NCI-H2227 (cell line): ENCODE measurements around the gene IGSF23.

ENCODE experiments used
- DNase-seq: peaks from one replicate; lab custom pipeline; 2025; ENCODE audit not compliant: unreplicated experiment; lab: John Stamatoyannopoulos, UW

The IGSF23 gene

DNA sequence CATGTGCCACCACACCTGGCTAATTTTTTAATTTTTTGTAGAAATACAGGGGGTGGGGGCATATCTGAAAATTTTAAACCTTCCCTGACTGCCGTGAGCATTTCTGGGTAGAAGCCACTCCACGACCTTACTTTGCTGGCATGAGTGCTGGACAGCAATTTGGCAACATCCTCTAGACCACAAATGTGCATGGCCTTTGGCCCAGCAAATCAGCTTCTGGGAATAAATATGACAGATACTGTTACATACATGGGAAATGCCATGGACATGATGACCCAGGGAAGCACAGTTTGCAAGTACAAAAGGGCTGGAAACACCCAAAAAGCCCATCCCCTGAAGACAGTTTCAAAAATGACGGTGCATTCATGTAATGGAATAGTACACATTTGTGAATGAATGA, 27.2 kb downstream of the IGSF23 start:
- DNase-seq = no peak

DNA sequence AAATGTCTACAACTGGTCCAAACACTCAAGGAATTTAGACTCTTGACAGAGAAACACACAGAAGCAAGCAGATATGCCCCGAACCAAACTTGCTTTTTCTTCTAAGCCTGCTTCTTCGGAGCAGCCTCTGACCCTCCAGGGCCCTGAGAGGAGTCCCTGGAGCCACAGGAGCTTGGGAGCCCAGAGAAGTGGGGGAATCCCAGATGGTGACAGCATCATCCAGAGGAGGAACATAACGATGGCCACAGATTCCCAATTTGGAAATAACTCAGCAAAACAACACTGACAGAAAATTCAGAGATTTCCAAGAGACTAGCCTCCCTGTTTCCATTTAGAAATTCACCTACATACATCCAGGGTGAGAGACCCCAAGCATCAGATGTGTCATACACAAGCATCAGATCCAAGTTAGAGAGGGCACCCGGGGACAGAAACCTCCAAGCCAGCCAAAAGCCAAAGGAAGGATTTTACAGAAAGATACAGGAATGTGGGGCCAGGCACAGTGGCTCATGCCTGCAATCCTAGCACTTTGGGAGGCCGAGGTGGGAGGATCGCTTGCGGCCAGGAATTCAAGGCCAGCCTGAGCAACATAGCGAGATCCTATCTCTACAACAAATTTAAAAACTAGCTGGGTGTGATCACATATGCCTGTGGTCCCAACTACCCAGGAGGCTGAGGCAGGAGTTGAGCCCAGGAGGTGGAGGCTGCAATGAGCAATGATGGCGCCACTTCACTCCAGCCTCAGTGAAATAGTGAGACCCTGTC, 28.3 kb downstream of the IGSF23 start:
- DNase-seq = no peak

DNA sequence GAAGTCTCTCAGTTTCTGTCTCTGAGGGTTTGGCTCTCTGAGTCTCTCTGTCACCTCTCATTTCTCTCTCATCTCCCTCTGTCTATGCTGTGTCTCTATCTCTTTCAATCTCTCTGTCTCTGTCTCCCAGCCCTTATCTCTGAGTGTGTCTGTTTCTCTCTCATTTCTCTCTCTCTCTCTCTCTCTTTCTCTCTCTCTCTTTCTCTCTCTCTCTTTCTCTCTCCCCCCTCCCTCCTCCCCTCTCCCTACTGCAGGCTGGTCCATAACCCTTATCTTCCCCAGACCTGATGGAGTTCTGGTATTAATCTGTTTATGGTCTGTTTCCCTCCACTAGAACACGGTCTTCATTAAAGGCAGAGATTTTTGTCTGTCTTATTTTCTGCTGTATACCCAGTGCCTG, 29.0 kb downstream of the IGSF23 start:
- no peak for DNase-seq

DNA sequence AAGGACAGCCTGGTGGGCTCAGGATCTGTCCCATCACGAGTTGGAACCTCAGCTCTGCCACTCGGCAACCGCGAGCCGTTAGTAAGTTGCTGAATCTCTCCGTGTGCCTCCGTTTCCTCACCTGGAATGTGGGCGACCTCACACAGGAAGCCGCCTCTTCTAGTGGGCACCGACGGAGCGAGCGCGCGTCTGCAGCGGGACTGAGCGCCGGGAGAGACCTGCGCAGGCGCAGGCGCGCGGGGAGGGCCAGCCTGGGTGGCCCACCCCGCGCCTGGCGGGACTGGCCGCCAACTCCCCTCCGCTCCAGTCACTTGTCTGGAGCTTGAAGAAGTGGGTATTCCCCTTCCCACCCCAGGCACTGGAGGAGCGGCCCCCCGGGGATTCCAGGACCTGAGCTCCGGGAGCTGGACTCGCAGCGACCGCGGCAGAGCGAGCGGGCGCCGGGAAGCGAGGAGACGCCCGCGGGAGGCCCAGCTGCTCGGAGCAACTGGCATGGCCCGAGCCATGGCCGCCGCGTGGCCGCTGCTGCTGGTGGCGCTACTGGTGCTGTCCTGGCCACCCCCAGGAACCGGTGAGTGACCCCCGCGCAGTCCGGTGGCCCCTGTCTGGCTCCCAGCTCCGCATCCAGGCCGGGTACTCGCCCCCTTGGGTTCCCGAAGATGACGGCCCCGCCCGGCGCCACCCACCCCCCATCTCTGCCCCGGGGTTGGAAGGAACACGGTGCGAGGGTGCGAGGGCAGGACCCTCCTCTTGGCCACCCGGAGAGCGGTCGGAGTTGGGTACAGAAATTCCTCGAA, 30.4 kb downstream of the IGSF23 start, which contains the start of gene PVR:
PVR (plus strand) TSS at position 306 of the 797 bp plus-strand sequence; CDS start at position 493, 187 bp downstream.
- peak; percentile 74 for DNase-seq

DNA sequence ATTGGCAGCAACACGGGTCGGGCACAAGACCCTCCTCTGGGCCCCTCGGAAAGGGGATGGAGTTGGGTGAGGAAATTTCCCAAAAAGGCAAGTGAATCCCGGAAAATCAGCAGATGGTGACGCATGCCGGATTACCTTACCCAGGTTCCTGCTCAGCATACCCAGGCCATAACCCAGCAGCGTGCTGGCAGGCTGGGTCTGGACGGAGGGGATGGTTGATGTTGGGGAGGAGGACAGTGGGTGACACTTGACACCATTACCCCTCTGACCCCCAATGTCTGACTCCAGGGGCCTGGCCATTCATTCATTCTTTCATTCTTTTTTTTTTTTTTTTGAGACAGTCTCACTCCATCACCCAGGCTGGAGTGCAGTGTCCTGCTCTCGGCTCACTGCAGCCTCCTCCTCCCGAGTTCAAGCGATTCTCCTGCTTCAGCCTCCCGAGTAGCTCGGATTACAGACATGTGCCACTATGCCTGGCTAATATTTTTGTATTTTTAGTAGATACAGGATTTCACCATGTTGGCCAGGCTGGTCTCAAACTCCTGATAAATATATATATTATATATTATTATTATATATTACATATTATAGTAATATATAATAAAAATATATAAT, 31.1 kb downstream of the IGSF23 start:
- peak; percentile 24 for DNase-seq

DNA sequence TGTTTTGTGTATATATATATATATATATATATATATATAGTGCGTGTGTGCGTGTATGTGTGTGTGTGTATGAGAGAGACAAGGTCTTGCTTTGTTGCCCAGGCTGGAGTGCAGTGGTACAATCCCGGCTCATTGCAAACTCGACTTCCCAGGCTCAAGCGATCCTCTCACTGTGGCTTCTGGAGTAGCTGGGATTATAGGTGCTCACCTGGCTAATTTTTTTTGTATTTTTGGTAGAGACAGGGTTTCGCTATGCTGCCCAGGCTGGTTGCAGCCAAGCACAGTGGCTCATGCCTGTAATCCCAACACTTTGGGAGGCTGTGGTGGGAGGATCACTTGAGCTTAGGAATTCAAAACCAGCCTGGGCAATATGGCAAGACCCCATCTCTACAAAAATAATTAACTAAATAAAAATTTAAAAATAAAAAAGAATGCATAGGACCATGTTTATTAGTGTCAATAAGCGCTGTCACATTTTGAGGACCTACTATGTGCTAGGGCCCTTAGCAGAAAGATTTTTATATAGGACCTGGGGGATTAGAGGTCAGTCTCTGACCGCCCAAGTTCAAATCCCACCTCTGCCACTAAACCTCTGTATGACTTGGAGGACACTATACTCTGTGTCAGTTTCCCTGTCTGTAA, 32.2 kb downstream of the IGSF23 start:
- no peak for DNase-seq

DNA sequence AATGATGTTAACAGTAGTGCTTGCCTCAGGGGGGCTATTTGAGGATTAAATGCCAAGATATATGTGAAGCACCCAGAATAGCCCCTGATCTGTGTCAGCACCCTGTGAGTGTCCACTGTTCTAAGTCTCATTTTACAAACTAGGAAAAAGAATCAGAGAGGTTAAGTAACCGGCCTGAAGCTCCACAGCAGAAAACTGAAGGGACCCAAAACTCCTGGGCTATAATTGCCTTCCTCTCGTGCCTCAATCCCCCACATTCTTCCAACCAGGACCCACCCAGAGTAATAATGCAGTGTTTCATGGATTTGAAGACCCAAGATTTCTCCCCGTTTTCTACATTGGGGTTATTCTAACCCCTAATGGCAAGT, 32.7 kb downstream of the IGSF23 start:
- no peak for DNase-seq

DNA sequence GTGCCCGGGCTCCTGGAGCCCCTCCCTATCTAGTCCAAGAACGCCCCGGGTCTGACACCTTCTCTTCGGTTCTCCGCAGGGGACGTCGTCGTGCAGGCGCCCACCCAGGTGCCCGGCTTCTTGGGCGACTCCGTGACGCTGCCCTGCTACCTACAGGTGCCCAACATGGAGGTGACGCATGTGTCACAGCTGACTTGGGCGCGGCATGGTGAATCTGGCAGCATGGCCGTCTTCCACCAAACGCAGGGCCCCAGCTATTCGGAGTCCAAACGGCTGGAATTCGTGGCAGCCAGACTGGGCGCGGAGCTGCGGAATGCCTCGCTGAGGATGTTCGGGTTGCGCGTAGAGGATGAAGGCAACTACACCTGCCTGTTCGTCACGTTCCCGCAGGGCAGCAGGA, 33.8 kb downstream of the IGSF23 start:
- no peak for DNase-seq

DNA sequence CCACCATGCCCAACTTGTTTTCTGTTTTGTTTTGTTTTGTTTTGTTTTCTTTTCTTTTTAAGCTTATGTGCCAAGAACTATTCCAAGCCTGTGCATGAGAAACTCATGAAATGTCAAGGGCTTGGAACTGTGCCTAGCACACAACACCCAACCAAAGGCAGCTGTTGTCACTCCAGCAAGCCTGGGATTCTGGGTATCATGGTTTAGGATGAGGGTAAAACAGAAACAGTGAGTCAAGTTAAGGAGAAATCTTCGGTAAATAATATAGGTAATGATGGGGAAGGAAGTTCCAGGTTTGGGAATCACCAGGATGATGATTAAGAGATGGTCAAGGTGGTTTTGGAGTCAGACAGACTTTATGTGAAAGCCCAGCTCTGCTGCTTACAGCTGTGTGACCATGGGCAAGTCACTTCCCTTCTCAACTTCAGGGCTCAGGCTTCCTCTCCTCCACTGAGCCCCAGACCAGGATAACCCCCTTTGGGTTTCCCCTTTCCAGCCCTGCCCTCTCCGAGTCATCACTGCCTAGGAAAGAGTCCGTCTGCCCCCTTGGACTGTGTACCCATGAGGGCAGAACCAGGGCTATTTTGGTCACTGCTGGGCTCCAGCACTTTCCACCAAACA, 35.4 kb downstream of the IGSF23 start:
- DNase-seq = no peak

DNA sequence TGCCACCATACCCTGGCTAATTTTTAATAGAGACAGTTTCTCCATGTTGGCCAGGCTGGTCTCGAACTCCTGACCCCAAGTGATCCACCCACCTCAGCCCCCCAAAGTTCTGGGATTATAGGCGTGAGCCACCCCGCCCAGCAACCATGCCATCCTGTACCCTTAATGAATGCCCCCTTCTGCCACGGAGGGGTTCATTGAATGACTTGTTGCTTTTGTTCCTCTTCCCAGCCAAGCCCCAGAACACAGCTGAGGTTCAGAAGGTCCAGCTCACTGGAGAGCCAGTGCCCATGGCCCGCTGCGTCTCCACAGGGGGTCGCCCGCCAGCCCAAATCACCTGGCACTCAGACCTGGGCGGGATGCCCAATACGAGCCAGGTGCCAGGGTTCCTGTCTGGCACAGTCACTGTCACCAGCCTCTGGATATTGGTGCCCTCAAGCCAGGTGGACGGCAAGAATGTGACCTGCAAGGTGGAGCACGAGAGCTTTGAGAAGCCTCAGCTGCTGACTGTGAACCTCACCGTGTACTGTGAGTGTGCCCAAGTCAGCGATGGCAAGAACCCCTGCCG, 36.3 kb downstream of the IGSF23 start:
- DNase-seq = no peak

DNA sequence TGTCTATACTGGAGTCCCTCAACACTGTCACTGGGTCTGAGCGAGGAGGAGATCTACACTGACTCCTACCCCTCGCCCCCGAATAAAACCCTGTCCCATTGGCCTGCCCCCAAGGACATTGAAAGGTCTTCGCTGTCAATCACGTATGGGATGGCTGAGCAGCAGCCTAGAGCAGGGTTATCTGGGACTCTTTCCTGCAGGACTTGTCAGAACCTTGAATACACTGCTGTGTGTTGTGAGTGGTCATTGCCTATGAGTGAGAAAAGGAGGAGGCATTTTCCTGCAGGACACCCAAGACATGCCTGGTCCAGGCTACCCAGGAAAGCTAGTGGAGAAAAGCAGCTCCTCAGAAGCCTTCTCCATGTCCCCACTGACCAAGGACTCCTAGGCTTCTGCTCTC, 40.0 kb downstream of the IGSF23 start:
- no peak for DNase-seq

DNA sequence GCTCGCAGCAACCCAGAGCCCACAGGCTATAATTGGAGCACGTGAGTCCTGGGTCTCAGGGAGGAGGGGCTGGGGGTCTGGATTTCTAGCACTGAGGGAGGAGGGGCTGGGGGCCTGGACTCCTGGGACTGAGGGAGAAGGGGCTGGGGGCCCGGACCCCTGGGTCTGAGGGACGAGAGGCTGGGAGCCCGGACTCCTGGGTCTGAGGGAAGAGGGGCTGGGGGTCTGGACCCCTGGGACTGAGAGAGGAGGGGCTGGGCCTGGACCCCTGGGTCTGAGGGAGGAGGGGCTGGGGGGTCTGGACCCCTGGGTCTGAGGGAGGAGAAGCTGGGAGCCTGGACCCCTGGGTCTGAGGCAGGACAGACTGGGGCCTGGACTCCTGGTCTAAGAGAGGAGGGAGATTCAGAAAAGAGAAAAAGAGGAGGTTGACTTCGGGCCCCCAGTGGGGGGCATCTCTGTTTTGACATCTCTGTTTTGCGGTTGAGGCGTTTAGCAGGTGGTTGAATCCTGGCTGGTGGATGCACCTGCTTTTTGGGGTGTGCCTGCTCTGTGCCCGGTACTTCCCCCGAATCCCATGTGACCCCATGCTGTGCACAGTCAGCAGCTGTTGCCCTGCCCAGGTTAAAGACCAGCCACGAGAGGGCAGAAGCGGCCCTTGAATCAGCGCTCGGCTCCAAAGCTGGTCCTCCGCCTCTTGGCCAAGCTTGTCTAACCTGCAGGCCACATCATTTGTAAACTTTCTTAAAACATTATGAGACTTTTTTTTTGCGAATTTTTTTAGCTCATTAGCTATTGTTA, 40.8 kb downstream of the IGSF23 start:
- peak; percentile 9 for DNase-seq

DNA sequence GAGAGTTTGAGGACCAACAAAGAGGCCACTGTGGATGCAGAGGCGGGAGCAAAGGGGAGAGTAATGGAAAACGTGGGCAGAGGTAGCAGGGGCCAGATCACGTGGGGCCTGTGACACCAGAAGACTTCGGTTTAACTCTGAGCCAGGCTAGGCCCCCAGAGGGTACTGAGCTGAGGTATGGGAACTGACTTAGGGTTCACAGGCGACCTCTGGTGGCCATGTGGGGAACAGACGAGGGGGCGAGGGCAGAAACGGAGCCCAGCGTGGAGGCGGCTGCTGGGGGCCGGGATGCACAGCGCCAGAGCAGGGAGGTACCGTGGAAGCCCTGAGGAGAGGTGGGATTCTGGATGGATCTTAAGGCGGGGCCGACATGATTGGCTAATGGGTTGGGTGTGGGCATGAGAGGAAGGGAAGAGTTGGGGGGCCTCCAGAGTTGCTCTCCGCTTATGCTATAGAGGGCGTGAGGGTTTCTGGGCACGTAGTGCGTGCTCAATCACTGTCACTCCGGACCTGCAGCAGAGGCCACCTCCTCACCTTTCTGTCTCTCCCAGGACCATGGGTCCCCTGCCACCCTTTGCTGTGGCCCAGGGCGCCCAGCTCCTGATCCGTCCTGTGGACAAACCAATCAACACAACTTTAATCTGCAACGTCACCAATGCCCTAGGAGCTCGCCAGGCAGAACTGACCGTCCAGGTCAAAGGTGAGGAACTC, 44.0 kb downstream of the IGSF23 start:
- DNase-seq = peak; percentile 55

DNA sequence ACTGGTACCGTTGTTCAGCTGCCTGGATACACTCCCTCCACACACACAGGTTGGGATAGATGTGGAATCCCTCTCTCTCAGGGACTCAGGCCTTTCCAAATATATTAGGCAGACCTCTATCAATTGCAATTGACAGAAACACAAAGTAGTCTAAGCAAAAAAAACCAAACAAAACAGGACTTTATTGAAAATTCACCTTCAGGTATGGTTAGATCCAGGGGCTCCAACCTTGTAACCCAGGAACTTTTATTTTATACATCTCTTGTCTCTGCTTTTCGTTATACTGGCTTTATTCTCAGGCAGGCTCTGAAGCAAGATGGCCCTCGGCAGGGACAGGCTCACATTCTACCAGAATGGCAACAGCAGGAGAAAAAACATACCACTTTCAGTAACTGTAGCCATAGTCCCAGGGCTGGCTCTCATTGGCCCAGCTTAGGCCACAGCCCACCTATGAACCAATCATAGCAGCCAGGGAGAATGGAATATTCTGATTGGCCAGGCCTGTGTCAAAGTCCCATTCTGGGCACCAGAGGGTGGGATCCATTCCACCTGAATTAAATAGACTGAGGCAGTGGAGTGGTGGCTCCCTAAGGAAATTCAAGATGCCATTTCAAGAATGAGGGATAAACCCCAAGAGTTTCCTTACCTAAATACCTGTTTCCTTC, 44.8 kb downstream of the IGSF23 start:
- DNase-seq = no peak

DNA sequence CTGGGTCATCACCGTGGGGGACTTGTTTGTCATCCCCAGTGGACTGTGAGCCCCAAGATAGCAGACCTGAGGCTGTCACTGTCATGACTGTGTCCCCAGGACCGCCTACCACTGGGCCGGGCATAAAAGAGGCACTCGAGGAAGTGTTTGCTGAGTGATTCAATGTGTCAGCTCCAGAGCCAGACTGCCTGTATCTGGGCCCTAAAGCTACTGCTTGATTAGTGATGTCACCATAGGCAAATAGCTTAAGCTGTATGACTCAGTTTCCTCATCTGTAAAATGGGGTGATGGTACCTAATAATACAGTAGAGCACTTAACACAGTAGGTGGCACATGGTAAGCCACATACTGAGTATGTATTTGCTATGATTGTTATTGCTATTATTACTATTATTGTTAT, 46.7 kb downstream of the IGSF23 start:
- DNase-seq = no peak

DNA sequence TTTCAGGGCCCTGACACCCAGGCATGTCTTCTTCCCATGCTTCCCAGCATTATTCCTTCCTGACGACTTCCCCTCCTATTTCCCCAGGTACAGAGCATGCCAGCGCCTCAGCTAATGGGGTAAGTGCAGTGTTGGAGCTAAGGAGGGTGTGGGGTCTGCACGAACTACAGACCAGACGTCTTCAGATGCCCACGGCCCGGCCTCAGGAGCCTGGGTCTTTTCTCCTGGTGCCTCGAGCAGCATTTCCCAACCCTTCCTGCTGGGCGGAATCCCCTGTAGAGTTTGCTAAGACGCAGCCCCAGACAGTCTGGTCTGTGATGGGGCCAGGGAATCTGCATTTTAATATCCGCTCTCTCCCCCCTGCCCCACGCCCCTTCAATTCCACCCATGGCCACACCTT, 47.8 kb downstream of the IGSF23 start:
- no peak for DNase-seq

DNA sequence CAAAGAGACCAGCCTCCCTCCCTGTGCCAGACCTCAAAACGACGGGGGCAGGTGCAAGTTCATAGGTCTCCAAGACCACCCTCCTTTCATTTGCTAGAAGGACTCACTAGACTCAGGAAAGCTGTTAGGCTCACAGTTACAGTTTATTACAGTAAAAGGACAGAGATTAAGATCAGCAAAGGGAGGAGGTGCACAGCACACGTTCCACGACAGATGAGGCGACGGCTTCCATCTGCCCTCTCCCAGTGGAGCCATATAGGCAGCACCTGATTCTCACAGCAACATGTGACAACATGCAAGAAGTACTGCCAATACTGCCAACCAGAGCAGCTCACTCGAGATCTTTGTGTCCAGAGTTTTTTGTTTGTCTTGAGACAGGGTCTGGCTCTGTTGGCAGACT, 48.5 kb downstream of the IGSF23 start:
- no peak for DNase-seq

DNA sequence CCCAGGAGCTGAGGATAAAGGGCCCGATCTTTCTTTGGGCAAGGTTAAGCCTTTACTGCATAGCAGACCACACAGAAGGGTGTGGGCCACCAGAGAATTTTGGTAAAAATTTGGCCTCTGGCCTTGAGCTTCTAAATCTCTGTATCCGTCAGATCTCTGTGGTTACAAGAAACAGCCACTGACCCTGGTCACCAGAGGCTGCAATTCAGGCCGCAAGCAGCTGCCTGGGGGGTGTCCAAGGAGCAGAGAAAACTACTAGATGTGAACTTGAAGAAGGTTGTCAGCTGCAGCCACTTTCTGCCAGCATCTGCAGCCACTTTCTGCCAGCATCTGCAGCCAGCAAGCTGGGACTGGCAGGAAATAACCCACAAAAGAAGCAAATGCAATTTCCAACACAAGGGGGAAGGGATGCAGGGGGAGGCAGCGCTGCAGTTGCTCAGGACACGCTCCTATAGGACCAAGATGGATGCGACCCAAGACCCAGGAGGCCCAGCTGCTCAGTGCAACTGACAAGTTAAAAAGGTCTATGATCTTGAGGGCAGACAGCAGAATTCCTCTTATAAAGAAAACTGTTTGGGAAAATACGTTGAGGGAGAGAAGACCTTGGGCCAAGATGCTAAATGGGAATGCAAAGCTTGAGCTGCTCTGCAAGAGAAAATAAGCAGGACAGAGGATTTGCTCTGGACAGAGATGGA, 49.5 kb downstream of the IGSF23 start:
- no peak for DNase-seq
